Right hindlimb (tissue), 1 donor: ENCODE results near the gene MAPT.
A peak's percentile ranks its signal among the peaks of the same experiment; 100 is the strongest.
"Not testable (repeated sequence)": the region's sequence is repeated elsewhere in the genome, so short reads cannot be mapped to it uniquely, and the experiment has no call there.

Experiments
- DNase-seq: peaks from one replicate; pipeline ENCODE4 v3.0.0-alpha.2; 2018

The MAPT gene

GRCh38 chr17:46013502-46014165, 119.3 kb downstream of the MAPT start:
- peak; percentile 57 for DNase-seq

DNA sequence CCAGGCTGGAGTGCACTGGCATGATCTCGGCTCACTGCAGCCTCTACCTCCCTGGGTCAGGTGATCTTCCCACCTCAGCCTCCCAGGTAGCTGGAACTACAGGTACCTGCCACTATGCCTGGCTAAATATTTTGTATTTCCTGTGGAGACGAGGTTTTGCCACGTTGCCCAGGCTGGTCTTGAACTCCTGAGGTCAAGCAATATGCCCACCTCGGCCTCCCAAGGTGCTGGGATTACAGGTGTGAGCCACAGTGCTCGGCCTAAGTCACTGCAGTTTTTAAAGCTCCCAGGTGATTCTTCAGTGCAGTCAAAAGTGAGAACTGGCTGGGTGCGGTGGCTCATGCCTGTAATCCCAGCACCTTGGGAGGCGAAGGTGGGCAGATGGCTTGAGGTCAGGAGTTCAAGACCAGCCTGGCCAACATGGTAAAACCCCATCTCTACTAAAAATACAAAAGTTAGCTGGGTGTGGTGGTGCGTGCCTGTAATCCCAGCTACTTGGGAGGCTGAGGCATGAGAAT, 125.1 kb downstream of the MAPT start:
- DNase-seq: not testable (repeated sequence)

DNA sequence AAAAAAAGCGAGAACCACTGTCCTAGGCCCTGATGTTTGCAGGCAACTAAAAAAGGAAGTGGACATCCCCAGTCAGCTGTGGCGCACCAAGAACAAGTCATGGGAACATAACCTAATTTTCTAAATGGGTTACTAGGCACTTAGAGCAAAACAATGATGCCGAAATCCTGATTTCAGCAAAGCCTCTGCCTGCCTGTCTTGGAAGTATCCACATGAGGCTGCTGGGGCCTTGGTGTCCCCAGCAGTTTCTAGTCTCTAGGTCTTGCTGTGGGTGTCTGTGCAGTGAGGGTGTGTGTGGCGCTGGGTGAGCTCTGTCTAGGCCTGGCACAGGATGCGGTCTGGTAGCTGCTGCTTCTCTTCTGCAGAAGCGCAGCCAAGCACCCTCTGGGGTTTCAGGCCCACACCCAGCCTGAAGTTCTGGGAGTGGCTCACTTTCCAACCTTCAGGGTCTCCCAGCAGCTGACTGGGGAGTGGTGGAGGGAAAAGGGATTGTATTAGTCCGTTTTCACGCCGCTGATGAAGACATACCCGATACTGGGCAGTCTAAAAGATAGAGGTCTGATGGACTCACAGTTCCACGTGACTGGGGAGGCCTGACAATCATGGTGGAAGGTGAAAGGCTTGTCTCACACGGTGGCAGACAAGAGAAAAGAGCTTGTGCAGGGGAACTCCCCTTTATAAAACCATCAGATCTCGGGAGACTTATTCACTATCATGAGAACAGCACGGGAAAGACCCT, 125.8 kb downstream of the MAPT start:
- no peak for DNase-seq

DNA sequence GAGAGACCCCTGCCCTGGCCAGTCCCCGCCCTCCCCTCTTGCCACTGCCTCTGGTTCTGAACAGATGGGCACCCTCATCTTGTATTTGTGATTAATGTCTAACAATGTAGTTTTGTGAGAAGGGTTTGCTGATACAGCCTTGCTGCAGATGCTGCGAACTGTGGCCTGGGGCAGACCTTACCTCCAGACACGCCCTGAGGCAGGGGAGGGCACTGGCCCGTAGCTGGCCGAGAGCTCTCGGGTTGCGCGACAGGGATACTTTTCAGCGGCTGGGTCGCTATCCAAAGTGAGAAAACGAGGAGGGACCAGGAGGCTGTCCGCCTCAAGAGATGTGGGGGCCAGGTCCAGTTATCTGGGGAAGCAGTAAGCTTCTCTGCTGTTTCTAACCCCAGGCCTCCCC, 126.6 kb downstream of the MAPT start:
- DNase-seq: no peak

DNA sequence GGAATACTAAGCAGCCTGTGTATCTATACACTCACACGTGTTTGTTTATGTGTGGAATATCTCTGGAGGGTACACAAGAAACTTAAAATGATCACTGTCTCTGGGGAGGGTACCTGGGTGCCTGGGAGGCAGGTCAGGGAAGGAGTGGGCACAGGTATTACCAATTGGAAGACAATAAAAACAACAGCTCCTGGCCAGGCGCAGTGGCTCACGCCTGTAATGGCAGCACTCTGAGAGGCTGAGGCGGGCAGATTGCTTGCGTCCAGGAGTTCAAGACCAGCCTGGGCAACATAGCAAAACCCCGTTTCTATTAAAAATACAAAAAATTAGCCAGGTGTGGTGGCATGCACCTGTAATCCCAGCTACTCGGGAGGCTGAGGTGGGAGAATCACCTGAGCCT, 129.0 kb downstream of the MAPT start:
- DNase-seq: not testable (repeated sequence)

- DNase-seq: no peak
Measured at GRCh38 chr17:46023783-46024388, 129.5 kb downstream of the MAPT start.

- DNase-seq: no peak
Measured at GRCh38 chr17:46024590-46024989, 130.2 kb downstream of the MAPT start.

- no peak for DNase-seq
Measured at GRCh38 chr17:46025060-46025459, 130.7 kb downstream of the MAPT start.

GRCh38 chr17:46025510-46026165, 131.3 kb downstream of the MAPT start:
- no peak for DNase-seq

GRCh38 chr17:46026166-46027047, 132.1 kb downstream of the MAPT start:
- DNase-seq: no peak

GRCh38 chr17:46027048-46027975, 133.0 kb downstream of the MAPT start:
- DNase-seq: peak; percentile 42

DNA sequence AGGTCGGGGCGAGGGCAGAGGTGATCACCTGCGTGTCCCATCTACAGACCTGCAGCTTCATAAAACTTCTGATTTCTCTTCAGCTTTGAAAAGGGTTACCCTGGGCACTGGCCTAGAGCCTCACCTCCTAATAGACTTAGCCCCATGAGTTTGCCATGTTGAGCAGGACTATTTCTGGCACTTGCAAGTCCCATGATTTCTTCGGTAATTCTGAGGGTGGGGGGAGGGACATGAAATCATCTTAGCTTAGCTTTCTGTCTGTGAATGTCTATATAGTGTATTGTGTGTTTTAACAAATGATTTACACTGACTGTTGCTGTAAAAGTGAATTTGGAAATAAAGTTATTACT, 133.6 kb downstream of the MAPT start:
- no peak for DNase-seq

DNA sequence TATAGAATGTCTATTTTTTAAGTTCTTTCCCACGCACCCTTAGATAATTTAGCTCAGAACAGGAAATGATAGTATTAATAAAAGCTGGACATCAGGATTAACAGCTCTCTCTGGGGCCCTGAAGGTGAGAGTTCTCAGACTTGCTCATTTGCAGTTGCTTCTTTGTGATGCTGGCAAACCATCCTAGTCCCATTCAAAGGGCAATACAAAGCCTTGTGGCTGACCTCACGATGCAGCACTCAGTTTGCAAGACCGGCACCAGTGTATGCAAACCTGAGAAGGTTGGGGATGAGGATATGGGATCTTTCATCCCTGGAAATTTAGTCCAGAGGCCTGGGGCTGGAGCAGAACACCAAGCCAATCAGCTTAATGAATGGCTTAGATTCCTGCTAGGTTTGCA, 134.0 kb downstream of the MAPT start:
- DNase-seq: no peak

DNA sequence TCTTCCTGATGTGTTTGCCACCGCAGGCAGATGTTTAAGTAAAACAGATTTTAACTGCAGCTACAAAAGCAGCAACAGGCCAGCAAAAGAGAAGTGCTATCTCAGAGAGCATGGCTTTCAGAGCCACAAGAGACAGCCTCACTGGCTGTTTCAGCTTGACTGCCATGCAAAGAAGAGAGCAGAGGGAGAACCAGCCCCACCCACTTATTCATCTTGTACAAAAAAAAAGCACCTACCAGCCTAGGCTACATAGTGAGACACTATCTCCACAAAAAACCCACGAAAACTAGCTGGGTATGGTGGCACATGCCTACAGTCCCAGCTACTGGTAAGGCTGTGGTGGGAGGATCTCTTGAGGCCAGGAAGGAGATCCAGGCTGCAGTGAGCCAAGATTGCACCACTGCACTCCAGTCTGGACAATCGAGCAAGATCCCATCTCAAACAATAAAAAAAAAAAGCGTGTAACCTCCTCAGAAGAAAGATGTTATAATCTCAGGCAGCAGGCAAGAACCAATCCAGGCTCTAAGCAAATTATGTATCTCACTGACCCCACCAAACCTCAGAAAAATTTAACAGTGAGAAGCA, 134.7 kb downstream of the MAPT start:
- no peak for DNase-seq

GRCh38 chr17:46029627-46030026, 135.3 kb downstream of the MAPT start:
- DNase-seq: no peak

GRCh38 chr17:46030752-46031151, 136.4 kb downstream of the MAPT start:
- DNase-seq: no peak

- DNase-seq: no peak
Measured at GRCh38 chr17:46031440-46031839, 137.1 kb downstream of the MAPT start.

DNA sequence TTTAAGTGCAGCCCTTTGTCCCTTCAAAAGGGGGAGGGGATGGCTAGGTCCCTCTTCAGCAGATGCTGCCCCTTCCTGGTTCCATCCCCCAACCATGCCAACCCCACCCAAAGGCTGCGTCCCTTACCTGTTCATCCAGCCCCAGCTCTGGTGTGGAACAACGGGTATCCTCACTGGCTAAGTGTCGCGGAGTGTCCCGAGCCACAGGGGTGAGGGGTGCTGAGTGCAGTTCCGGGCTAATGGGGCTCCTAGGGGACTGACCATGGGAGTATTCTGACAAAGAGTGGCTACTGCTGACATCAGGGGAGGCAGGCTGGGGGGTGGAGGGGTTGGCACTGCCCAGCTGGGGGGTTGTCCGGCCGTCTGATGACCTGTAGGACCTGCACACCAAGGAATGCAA, 137.6 kb downstream of the MAPT start:
- DNase-seq: no peak

DNA sequence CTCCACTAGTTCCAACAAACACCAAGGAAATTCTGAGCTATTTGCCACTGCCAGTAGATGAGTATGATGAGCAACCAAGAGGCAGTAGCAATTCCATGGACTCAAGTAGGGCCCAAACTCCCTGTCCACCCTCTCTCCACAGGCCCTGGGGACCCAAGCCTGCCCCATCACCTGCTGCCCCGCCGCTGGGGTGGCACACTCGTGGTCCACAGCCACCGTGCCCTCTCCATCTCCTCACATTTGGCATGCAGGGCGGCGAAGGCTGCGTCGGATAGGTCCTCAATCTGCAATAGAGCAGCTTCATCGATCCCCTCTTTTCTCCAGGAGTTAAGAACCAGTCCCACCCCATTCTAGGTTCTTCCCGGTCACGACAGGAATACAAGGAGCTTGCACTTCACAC, 138.6 kb downstream of the MAPT start:
- DNase-seq: no peak

DNA sequence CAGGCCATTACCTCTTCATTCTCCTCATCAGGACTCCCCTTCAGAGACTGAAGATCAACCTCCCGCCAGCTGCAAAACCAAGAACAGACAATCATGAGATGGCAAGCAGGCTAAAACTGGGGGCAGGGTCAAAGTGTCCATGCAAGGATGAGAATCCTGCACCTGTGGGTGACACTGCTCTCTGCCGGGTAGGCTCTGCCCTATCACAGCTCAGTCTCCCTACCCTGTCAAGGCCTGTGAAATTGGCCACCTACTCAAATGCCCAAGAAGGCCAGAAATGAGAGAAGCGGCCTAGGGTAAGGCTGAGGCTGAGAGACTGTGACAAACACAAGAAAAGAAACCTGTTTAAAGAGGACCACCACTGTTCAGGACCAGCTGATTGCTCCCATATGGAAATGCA, 139.0 kb downstream of the MAPT start:
- DNase-seq: no peak
